Measurements from ENCODE around the gene EPB41L3. TPM values are rescaled to one million over a fixed set of nuclear protein-coding genes. Genes with fewer than 3 reads are reported as not detected.

EPB41L3 gene
- total and polyA plus RNA-seq, 8 donors, result 30.0 to 98.7 (median 44.3) TPM

- no peaks in the 10 kb centered on the region for H3K4me1 ChIP-seq
- H3K4me3 ChIP-seq, result no peak overlapping the region
- no peak overlapping the region for H3K27ac ChIP-seq
- H3K36me3 ChIP-seq, result no peaks in the 10 kb centered on the region
- H3K9me3 ChIP-seq, result no peaks in the 10 kb centered on the region
- intact Hi-C loops (cut with DNase I), result no loop called here
- DNase-seq (no peak), ATAC-seq (no peak)
- no peaks in the 10 kb centered on the region for H3K27me3 ChIP-seq
- no peak for TF ChIP-seq CTCF (IDR thresholded peaks at IDR 0.05)
These were observed 40.1 kb downstream of the EPB41L3 start for GRCh38 chr18:5503740-5504139.

DNA sequence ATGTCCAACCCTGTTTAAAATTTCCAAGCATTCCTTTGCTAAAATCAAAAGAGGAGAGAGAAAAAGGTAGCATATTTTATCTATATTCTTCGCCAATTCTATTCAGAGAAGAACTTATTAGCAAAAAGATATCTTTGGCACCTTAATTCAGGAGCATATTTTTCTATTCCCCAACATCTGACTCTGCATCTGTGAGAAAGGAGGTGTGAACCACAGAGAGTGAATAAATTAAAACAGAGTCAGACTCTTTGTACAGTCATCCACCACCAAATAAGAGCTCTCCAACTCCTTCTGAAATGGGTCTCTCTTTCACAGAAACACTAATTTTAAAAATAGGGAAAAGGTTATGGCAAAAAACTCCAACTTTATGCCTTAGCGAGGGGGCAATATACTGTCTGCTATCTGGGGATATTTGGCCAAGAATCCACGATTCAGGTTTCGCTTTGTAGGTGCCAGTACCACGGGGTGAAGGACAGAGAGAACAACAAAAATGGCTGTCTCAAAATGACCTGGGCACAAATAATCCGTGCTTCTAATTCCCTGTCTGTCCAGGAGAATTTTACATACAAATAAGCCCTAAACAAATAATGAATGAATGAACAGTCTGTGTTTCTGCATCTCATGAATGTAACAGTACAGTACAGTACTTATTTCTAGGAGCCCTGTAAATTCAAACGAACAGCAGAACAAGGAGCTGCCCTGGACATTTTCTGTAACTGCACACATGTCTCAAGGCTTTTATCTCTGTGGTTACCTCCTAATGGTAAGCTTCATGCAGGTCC lies 43.4 kb downstream of the EPB41L3 start:
- H3K36me3 ChIP-seq, result no peaks in the 10 kb centered on the region
- no peak overlapping the region for H3K4me3 ChIP-seq
- H3K4me1 ChIP-seq, result no peaks in the 10 kb centered on the region
- no peak for TF ChIP-seq CTCF (IDR thresholded peaks at IDR 0.05)
- DNase-seq, result no peak
- intact Hi-C loops (cut with DNase I), result no loop called here
- no peaks in the 10 kb centered on the region for H3K27me3 ChIP-seq
- no peaks in the 10 kb centered on the region for H3K9me3 ChIP-seq
- ATAC-seq, result no peak
- H3K27ac ChIP-seq, result no peak overlapping the region

GRCh38 chr18:5498452-5498851 lies 45.3 kb downstream of the EPB41L3 start:
- H3K4me3 ChIP-seq, result no peak overlapping the region
- no peaks in the 10 kb centered on the region for H3K9me3 ChIP-seq
- intact Hi-C loops (cut with DNase I), result no loop called here
- no peak overlapping the region for H3K27ac ChIP-seq
- TF ChIP-seq CTCF (IDR thresholded peaks at IDR 0.05), result no peak
- no peaks in the 10 kb centered on the region for H3K27me3 ChIP-seq
- no peaks in the 10 kb centered on the region for H3K4me1 ChIP-seq
- no peaks in the 10 kb centered on the region for H3K36me3 ChIP-seq
- DNase-seq (no peak), ATAC-seq (no peak)

DNA sequence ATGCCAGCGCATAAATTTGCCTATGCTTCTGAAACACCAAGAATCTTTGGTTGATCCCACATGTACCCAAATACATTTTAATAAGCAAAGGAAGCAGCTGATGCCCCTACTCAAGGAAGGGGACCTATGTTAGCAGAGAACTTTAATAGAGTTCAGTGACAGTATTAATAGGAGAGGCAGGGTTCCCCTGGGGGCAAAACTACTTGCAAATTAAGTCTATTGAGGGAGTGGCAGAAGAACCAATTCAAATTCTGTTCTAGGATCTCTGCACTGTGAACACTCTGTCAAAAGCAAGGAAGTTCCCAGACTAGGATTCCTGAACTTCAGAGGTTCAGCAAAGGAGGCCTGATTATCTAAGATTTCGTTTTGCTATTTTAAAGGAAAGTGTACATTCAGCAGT lies 47.5 kb downstream of the EPB41L3 start:
- no peaks in the 10 kb centered on the region for H3K9me3 ChIP-seq
- intact Hi-C loops (cut with DNase I), result no loop called here
- DNase-seq, result no peak

More for the DNA sequence above, 47.5 kb downstream of the EPB41L3 start:
- TF ChIP-seq CTCF (IDR thresholded peaks at IDR 0.05), result no peak
- no peaks in the 10 kb centered on the region for H3K27me3 ChIP-seq
- H3K4me3 ChIP-seq, result no peak overlapping the region
- no peaks in the 10 kb centered on the region for H3K36me3 ChIP-seq
- H3K27ac ChIP-seq, result no peak overlapping the region
- no peak for ATAC-seq
- H3K4me1 ChIP-seq, result no peaks in the 10 kb centered on the region

Measured in left lung (tissue), 10 donors.